HG02884 (cell line): ENCODE data around the gene PDCD5.

Experiments
- ATAC-seq: cut with Tn5 transposase; IDR thresholded peaks from one replicate; pipeline ENCODE4 v1.9.1; 2021; ENCODE audit warnings: mild to moderate bottlenecking, moderate library complexity; ENCODE audit not compliant: unreplicated experiment

The PDCD5 gene

DNA sequence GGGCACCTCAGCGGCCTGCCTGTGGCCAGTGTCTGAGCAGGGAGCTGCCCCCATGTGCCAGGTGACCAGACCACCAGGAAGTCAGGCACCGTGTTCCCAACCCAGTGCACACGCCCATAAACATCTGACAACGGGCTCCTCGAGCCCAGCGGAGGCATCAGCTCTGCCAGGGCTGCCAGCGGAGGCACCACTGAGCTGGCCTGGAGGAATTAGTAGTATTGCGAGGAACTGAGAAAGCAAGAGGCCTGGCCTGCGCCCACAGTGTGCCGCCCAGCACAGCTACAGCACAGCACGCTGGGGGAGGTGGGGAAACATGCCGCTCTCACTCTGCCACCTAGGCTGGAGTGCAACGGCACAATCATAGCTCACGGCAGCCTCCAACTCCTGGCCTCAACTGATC lies 49.3 kb downstream of the PDCD5 start:
- ATAC-seq, result no peak

DNA sequence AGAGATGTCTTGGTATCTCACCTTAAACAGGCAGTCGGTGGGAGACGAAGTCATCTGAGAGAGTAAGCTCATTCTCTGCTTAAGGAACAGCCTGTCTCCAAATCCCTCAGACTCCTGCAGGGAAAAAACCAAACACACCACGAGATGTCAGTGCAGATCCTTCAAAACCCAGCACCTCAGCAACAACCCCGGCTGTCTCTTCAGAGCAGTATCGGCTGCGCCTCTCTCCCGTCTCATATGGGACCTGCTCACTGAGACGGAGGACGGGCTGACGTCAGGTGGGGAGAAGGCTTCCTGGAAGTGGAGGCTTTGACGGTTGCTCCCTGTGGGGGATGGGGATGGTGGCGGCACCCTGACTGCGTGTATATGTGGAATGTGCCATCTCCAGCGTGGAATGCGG lies 50.4 kb downstream of the PDCD5 start:
- no peak for ATAC-seq
